ENCODE measurements around the gene PDXK.

- TF ChIP-seq ZBTB40 (IDR thresholded peaks at IDR 0.05; ENCODE audit: borderline replicate concordance) (no peak), ESRRA (IDR thresholded peaks at IDR 0.05; ENCODE audit: low read length) (no peak), POLR2AphosphoS5 (IDR thresholded peaks at IDR 0.05; ENCODE audit: low read length) (no peak), CTCF (IDR thresholded peaks at IDR 0.05 in 2 of 3, conservative IDR thresholded peaks at IDR 0.05 in 1 of 3; ENCODE audit: control insufficient read depth in 2 of 3, extremely low read depth in 1 of 3, insufficient read depth in 1 of 3, low read depth in 3 of 3, low read length in 3 of 3) (no peak), POLR2A (IDR thresholded peaks at IDR 0.05; ENCODE audit: low read depth, low read length) (peak; percentile 22; the same call in 1 of the 2 replicates), SIX5 (IDR thresholded peaks at IDR 0.05; ENCODE audit: low read depth, low read length, severe bottlenecking) (no peak), TCF12 (IDR thresholded peaks at IDR 0.05; ENCODE audit: low read depth, low read length) (no peak), HSF1 (IDR thresholded peaks at IDR 0.05; ENCODE audit: low read depth, low read length) (no peak), E2F4 (IDR thresholded peaks at IDR 0.05; ENCODE audit: low read depth, low read length) (no peak), EP300 (IDR thresholded peaks at IDR 0.05; ENCODE audit: borderline replicate concordance in 1 of 2, control insufficient read depth in 1 of 2, low read depth in 2 of 2, low read length in 2 of 2) (no peak), CBFB (IDR thresholded peaks at IDR 0.05; ENCODE audit: low read depth) (no peak), HDAC2 (IDR thresholded peaks at IDR 0.05) (no peak), ETV6 (conservative IDR thresholded peaks at IDR 0.05 in 1 of 2, IDR thresholded peaks at IDR 0.05 in 1 of 2; ENCODE audit: borderline replicate concordance in 1 of 2, low read depth in 1 of 2) (no peak), CEBPB (IDR thresholded peaks at IDR 0.05; ENCODE audit: borderline replicate concordance in 1 of 2, low read depth in 2 of 2, low read length in 2 of 2) (no peak)
These were observed 21.7 kb downstream of the PDXK start for GRCh38 chr21:43740497-43741156.

Data from GM12878 (cell line).